Mammary epithelial cell (primary cell): ENCODE data around the gene SLX4.

Source experiments
- CTCF ChIP-seq, 2 donors: IDR thresholded peaks in 1 of 2; conservative IDR thresholded peaks in 1 of 2; 2 replicates each; pipeline ENCODE4 v1.5.1; 2011 to 2012; ENCODE audit warnings: inconsistent platforms in 2 of 2, low read length in 2 of 2, mild to moderate bottlenecking in 2 of 2, control low read depth in 1 of 2, low read depth in 1 of 2; ENCODE audit not compliant: insufficient read depth in 1 of 2; ENCODE audit errors: extremely low read depth in 1 of 2
- EZH2 ChIP-seq: IDR thresholded peaks from 2 replicates; pipeline ENCODE4 v1.6.1; 2012; ENCODE audit warnings: low read length, inconsistent platforms, borderline replicate concordance

GRCh38 chr16:3606441-3606840 lies 5.0 kb downstream of the SLX4 start:
- TF ChIP-seq CTCF (conservative IDR thresholded peaks at IDR 0.05 in 1 of 2, IDR thresholded peaks at IDR 0.05 in 1 of 2; ENCODE audit: extremely low read depth in 1 of 2, insufficient read depth in 1 of 2, low read depth in 1 of 2, low read length in 2 of 2), result no peak
- no peak for TF ChIP-seq EZH2
